OCI-LY7 (cell line): ENCODE measurements around the gene SELENOP.

Experiments
- CTCF ChIP-seq: fragments of 200-600 bp; sonication (generic); conservative IDR thresholded peaks from 2 replicates; pipeline ENCODE4 v1.5.1; 2014; ENCODE audit warnings: mild to moderate bottlenecking, antibody characterized with exemption, low read length, moderate library complexity, mixed read lengths
- EZH2phosphoT487 ChIP-seq: fragments of 200-600 bp; sonication (generic); IDR thresholded peaks from 2 replicates; pipeline ENCODE4 v1.6.1; 2018; ENCODE audit warnings: low read depth, borderline replicate concordance, mild to moderate bottlenecking, mixed run types, antibody characterized with exemption, low read length, moderate library complexity, mixed read lengths

GRCh38 chr5:42768106-42768504 lies 43.6 kb downstream of the SELENOP start:
- no peak for TF ChIP-seq CTCF
- no peak for TF ChIP-seq EZH2phosphoT487
